GM12873 (cell line): Measurements from ENCODE around the gene HNRNPH3.

Experiments
- CTCF ChIP-seq: IDR thresholded peaks from 2 replicates; pipeline ENCODE4 v1.5.1; 2012; ENCODE audit warnings: low read depth, mild to moderate bottlenecking, moderate library complexity, low read length, control low read depth; ENCODE audit not compliant: insufficient read depth; ENCODE audit errors: missing control alignments

The HNRNPH3 gene

DNA sequence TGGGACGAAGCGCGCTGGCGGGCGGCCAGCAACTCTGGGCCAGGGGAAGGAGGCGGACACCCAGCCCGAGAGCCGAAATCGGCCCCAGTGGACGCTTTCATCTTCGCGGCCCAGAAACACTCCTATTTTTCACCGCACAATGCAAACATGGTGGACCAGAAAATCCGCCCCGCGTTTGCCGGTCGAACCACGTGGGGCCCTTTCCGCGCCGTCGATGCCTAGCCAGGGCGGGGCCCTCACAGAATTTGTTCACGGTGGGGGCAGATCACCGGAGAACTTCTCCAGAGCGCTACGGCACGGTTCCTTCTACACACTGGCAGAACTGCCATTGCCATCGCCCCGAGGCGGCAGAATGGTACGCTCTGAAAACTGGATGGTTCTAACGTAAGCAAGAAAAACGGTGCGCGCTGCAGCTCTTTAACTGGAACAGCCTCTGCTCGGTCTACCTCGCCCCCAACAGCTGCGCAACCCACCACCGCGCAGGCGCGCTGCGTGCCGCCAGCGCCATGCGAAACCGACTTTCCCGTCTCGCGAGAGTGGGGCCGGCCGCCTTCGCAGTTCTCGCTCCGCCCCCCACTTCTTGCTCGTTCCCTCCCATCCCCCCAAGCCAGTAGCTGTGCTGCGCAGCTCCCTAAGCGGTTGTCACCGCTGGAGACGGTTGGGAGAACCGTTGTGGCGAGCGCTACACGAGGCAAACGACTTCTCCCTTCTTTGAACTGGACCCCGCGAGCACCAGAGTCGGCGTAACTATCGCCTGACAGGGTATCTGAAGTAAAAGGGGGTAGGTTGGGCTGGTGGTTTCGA lies at the start of gene HNRNPH3:
Gene HNRNPH3 (plus strand): TSS at position 610 of the 804 bp plus-strand sequence. CDS start 5,158 bp downstream, outside the sequence.
- TF ChIP-seq CTCF: no peak

- no peak for TF ChIP-seq CTCF
Measured at GRCh38 chr10:68284062-68285001, 47.5 kb upstream of the HNRNPH3 start.

DNA sequence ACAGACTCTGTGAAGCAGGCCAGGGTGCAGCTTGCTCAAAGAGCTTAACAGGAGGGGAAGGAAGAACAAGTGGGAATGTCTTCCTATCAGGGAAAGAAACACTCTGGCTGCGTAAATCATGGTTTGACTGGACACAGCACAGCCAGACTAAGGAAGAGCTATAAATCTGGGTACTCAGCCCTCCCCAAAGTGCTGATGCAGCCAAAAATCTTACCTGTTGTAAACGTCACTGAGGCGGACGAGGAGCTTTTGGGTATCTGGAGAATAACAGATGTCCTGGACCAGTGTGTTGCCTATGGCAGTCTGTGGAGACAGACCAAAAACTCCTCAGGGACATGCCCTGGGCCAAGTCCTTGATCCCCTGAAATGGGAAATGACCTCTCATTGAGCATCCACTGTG lies 43.1 kb upstream of the HNRNPH3 start:
- TF ChIP-seq CTCF: no peak

DNA sequence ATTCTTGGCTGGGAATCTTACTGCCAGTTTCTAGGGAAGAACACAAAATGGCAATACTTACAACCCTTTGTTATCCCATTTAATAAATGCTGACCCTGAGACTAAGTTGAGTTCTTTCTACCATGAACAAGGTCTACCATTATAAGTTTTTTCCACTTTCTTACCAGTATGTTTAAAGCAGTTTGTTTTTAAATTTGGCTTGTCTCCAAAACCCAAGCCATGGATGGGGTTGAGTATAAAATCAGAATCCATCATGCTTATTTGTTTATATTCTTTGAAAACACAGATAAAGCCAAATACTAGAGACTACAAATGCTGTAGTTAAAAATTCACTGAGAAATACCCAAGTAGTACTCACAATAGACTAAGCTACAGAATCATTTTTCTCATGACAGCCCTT lies 41.1 kb upstream of the HNRNPH3 start:
- no peak for TF ChIP-seq CTCF

GRCh38 chr10:68296843-68297663 lies 34.8 kb upstream of the HNRNPH3 start:
- TF ChIP-seq CTCF: no peak

DNA sequence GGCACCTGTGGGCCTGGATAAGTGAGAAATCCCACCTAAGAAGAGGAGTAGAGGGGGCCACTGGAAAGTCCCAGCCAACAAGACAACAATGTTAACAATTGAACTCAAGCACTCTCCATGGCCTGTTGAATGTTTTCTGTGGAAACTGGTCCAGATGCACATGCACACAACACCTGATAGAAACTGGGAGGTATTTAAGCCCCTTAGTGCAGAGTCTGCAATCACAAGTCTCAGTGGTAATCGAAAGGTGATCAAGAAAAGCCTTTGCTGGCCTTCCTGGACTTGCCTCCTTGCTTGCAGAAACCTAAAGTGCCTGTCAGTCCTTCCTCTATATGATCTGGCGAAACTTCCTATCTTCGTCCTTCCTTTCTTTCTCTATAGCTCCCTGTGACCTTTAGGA lies 30.6 kb upstream of the HNRNPH3 start:
- no peak for TF ChIP-seq CTCF
